Psoas muscle (tissue), 8 donors: ENCODE data around the gene NDUFV1. TPM values are rescaled to one million over a fixed set of nuclear protein-coding genes. Genes with fewer than 3 reads are reported as not detected.
"Not testable (repeated sequence)": the region's sequence is repeated elsewhere in the genome, so short reads cannot be mapped to it uniquely, and the experiment has no call there.

Experiments used
- ATAC-seq, 4 donors: fragments of 200-7000 bp; cut with Tn5 transposase; one replicate each; pipeline ENCODE4 v1.9.1; 2020; ENCODE audit warnings: moderate library complexity in 3 of 4, mild to moderate bottlenecking in 2 of 4
- DNase-seq, 2 donors: peaks; one replicate each; pipeline ENCODE4 v3.0.0-alpha.2; 2020
- H3K27ac ChIP-seq: fragments of 200-600 bp; one replicate; pipeline ENCODE4 v1.8.0; 2022
- H3K27me3 ChIP-seq, 3 donors: fragments of 200-600 bp in 1 of 3; one replicate each; pipeline versions ENCODE4 v1.6.1 to v1.8.0; 2013 to 2022; ENCODE audit warnings: low read length in 2 of 3, mild to moderate bottlenecking in 2 of 3, moderate library complexity in 1 of 3; ENCODE audit not compliant: insufficient read depth in 3 of 3
- H3K36me3 ChIP-seq, 2 donors: fragments of 200-600 bp in 1 of 2; one replicate each; pipeline versions ENCODE4 v1.6.1 to v1.8.0; 2013 to 2022; ENCODE audit warnings: low read depth in 1 of 2, mild to moderate bottlenecking in 1 of 2, moderate library complexity in 1 of 2; ENCODE audit not compliant: insufficient read depth in 1 of 2
- H3K4me1 ChIP-seq: fragments of 200-600 bp; one replicate; pipeline ENCODE4 v1.8.0; 2022
- H3K4me3 ChIP-seq: fragments of 200-600 bp; one replicate; pipeline ENCODE4 v1.8.0; 2022; ENCODE audit warnings: mild to moderate bottlenecking
- H3K9me3 ChIP-seq: fragments of 200-600 bp; one replicate; pipeline ENCODE4 v1.8.0; 2022
- CTCF ChIP-seq: fragments of 200-600 bp; IDR thresholded peaks from one replicate; pipeline ENCODE4 v1.8.0; 2022; ENCODE audit warnings: antibody characterized with exemption
- WGBS, 3 donors: extraction: QIAGEN DNeasy Blood & Tissue Kit; methylation state at CpG; one replicate each; pipeline versions ENCODE4 v1.1.6 to v1.1.7; 2013; 5-methylcytosine and 5-hydroxymethylcytosine counted together
- intact Hi-C, 2 donors: fragments of 100-400 bp; cut with DNase I; formaldehyde crosslinking; loops; one replicate each; pipeline versions ENCODE4 v1.11.0 to v1.14.2; 2022
- polyA plus RNA-seq, 3 donors: library from polyadenylated mRNA; stranded (reverse); fragments of 200-250 nt; gene quantifications; one replicate each; pipeline ENCODE4 v1.2.3, GENCODE V29; 2013
- total RNA-seq, 4 donors: library from RNA; stranded (reverse); fragmentation: NEBNext Ultra II Directional in 2 of 4; extraction: Animal tissue kit (Norgen Biotek cat#: 25700) in 2 of 4; gene quantifications; one replicate each; pipeline versions ENCODE4 v1.2.1 to v1.2.4, GENCODE V29; 2021 to 2023
- donor health status: healthy with polysubstance abuse.
- donor health status: DM: no; HTN: no; CAD: no; lungs with moderate emphysema.
- donor health status: Bipolar disorder and iron deficiency.
- donor health status: healthy.
- donor health status: DM: yes; HTN: yes; CAD: no.
- donor health status: DM: no; HTN: no; CAD: no.
- donor health status: DM: no; HTN: no; CAD: no.
- donor health status: DM: yes; HTN: yes; CAD: no.

The NDUFV1 gene
- total and polyA plus RNA-seq, 7 donors = 248 to 413 (median 332) TPM

DNA sequence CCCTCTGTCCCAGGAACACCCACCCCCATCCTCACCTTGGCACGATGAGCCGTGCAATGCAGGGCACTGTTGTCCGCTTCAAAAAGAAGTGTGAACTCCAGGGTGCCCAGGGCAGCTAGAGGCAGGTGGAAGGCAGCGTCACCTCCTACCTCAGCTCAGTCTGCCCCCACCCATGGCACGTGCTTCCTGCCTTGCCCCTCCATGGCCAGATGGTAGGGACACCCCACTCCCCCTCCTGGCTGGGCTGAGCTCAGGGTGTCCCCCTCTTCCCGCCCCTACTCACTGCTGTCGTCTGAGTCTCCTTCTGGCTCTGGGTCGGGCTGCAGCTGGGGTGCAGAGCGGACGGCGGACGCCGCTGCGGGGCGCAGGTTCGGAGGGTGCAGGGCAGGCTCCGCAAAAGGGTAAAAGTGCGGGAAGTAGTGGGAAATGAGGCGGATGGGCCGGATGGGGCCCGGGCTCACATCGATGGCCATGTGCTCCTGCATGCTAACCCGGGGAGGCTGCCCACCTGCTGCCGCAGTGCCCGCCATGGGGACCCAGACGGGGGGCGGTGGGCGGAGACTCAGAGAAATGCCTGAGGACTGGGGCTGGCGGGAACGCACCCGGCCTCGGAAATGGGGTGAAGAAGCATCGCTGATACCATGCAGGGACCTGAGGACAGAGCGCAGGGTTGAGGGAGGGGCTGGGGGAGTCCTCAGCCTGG lies 9.1 kb downstream of the NDUFV1 start:
- Histone ChIP-seq H3K36me3 (peaks cover 6 to 27% of the 10 kb centered on the region in 2 donors), H3K27me3 (peaks cover 0 to 8% (median 0%) of the 10 kb centered on the region in 3 donors), H3K9me3 (no peaks in the 10 kb centered on the region), H3K4me1 (peaks cover 4% of the 10 kb centered on the region), H3K4me3 (no peak overlapping the region), H3K27ac (no peak overlapping the region)
- DNase-seq (peak in 1 of 2 donors; percentile 50), ATAC-seq (peak; percentile 2 to 16 (median 12))
- intact Hi-C loops = loop anchor here in 1 of 2 donors (5.0 kb wide), 1 partner anchor 41 kb away; no protein-coding TSS in a partner anchor
- 17 to 19% (median 19%) methylated on average over 26 to 34 of the region's 34 CpGs for WGBS, 3 donors
- TF ChIP-seq CTCF = no peak

DNA sequence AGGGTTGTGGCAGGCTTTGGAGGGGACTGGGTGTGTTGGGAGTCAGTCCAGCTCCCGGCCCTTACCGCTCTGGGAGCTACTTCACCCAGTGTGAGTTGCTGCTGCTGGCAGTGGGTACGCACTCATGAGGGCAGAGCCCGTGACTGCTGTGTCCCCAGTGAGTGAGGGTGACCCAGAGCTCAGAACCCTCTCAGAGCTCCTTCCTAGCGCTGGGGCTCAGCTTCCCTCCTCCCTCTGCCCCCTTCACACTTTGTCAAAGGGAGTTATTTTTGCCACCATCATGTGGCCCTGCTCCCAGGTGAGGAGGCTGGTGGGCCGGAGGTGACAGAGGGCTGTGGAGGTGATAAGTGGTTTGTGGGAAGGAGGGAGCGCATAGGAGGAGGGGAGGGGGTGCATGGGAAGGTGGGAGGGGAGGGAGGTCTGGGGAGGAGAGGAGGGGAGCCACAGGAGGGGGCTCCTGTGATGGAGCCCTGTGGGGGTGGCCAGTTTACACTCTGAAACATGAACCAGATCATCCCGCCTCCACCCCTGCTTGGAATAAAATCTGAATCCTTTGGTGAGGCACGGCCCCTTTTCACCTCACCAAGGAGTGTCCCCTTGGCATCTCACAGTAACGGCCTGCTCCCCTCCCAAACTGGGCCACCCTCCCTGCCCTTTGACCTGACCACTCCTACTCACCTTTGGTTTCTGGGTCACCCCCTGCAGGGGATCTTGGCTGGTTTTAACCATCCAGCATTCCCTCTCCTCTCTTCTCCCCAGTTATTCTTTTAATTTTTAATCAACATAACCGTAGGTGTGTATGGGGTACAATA lies 9.9 kb downstream of the NDUFV1 start:
- Histone ChIP-seq H3K36me3 (peaks cover 0 to 20% of the 10 kb centered on the region in 2 donors), H3K9me3 (no peaks in the 10 kb centered on the region), H3K4me3 (no peak overlapping the region), H3K27me3 (peaks cover 0 to 8% (median 0%) of the 10 kb centered on the region in 3 donors), H3K27ac (no peak overlapping the region), H3K4me1 (peaks cover 4% of the 10 kb centered on the region)
- 21 to 43% (median 29%) methylated on average over 10 to 11 of the region's 11 CpGs for WGBS, 3 donors
- TF ChIP-seq CTCF = no peak
- peak in 1 of 4 donors; percentile 12 for ATAC-seq
- DNase-seq = peak in 1 of 2 donors; percentile 45
- intact Hi-C loops = loop anchor here in 1 of 2 donors (5.0 kb wide), 1 partner anchor 41 kb away; no protein-coding TSS in a partner anchor

- peaks cover 4% of the 10 kb centered on the region for H3K4me1 ChIP-seq
- H3K27ac ChIP-seq = no peak overlapping the region
- 60 to 77% (median 64%) methylated on average over 7 of the region's 7 CpGs for WGBS, 3 donors
- H3K9me3 ChIP-seq = no peaks in the 10 kb centered on the region
- peaks cover 0 to 12% of the 10 kb centered on the region in 2 donors for H3K36me3 ChIP-seq
- no peak overlapping the region for H3K4me3 ChIP-seq
- H3K27me3 ChIP-seq = peaks cover 0 to 8% (median 0%) of the 10 kb centered on the region in 3 donors
- ATAC-seq (no peak), DNase-seq (no peak)
- TF ChIP-seq CTCF = no peak
- intact Hi-C loops = loop anchor here in 1 of 2 donors (5.0 kb wide), 1 partner anchor 40 kb away; no protein-coding TSS in a partner anchor
Observed at GRCh38 chr11:67617243-67617953, 10.7 kb downstream of the NDUFV1 start.

GRCh38 chr11:67618901-67619659 lies 12.3 kb downstream of the NDUFV1 start:
- DNase-seq = peak in 1 of 2 donors; percentile 37
- not testable (repeated sequence) for H3K9me3 ChIP-seq, ATAC-seq, H3K27ac ChIP-seq, H3K4me1 ChIP-seq, H3K27me3 ChIP-seq, H3K4me3 ChIP-seq, H3K36me3 ChIP-seq
- intact Hi-C loops = loop anchor here in 1 of 2 donors (5.0 kb wide), 1 partner anchor 38 kb away; no protein-coding TSS in a partner anchor
- WGBS, 3 donors = 86 to 93% (median 92%) methylated on average over 20 to 40 of the region's 40 CpGs

DNA sequence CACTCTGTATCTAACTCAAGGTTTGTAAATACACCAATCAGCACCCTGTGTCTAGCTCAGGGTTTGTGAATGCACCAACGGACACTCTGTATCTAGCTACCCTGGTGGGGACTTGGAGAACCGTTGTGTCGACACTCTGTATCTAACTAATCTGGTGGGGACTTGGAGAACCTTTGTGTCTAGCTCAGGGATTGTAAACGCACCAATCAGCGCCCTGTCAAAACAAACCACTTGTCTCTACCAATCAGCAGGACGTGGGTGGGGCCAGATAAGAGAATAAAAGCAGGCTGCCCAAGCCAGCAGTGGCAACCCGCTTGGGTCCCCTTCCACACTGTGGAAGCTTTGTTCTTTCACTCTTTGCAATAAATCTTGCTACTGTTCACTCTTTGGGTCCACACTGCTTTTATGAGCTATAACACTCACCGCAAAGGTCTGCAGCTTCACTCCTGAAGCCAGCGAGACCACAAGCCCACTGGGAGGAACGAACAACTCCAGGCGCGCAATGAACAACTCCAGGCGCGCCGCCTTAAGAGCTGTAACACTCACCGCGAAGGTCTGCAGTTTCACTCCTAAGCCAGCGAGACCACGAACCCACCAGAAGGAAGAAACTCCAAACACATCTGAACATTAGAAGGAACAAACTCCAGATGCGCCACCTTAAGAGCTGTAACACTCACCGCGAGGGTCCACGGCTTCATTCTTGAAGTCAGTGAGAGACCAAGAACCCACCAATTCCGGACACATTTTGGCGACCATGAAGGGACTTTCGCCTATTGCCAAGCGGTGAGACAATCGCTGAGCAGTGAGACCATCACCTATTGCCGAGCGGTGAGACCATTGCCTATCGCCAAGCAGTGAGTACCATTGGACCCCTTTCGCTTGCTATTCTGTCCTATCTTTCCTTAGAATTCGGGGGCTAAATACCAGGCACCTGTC lies 13.2 kb downstream of the NDUFV1 start:
- WGBS, 3 donors = 85 to 89% (median 88%) methylated on average over 33 of the region's 33 CpGs
- not testable (repeated sequence) for ATAC-seq

GRCh38 chr11:67620621-67621020 lies 13.9 kb downstream of the NDUFV1 start:
- H3K9me3 ChIP-seq, H3K27ac ChIP-seq, intact Hi-C loops: not testable (repeated sequence)

More for the DNA sequence above, 13.2 kb downstream of the NDUFV1 start:
- intact Hi-C loops = loop anchor here in 1 of 2 donors (5.0 kb wide), 1 partner anchor 37 kb away; no protein-coding TSS in a partner anchor
- H3K9me3 ChIP-seq, H3K4me1 ChIP-seq, H3K4me3 ChIP-seq, DNase-seq, H3K27ac ChIP-seq, H3K36me3 ChIP-seq, H3K27me3 ChIP-seq: not testable (repeated sequence)

More at GRCh38 chr11:67620621-67621020, 13.9 kb downstream of the NDUFV1 start:
- DNase-seq, H3K27me3 ChIP-seq, H3K4me3 ChIP-seq, ATAC-seq, H3K36me3 ChIP-seq, H3K4me1 ChIP-seq: not testable (repeated sequence)
- WGBS, 3 donors = 78 to 84% (median 80%) methylated on average over 13 of the region's 13 CpGs
